Coronary artery (tissue), 2 donors: ENCODE measurements around the gene ZNF611.
A peak's percentile ranks its signal among the peaks of the same experiment; 100 is the strongest.
"Not testable (repeated sequence)": the region's sequence is repeated elsewhere in the genome, so short reads cannot be mapped to it uniquely, and the experiment has no call there.

Experiments
- DNase-seq: peaks from one replicate; pipeline ENCODE4 v3.0.0-alpha.2; 2017; ENCODE audit warnings: low spot score
- H3K27ac ChIP-seq, 2 donors: fragments of 200-600 bp; sonication (generic); one replicate each; pipeline ENCODE4 v1.5.1; 2016 to 2019
- H3K4me3 ChIP-seq: fragments of 200-600 bp; sonication (generic); 2 replicates; pipeline ENCODE4 v1.5.1; 2016; ENCODE audit warnings: mild to moderate bottlenecking, moderate library complexity
- CTCF ChIP-seq: fragments of 200-600 bp; sonication (generic); IDR thresholded peaks from one replicate; pipeline ENCODE4 v1.5.1; 2019; ENCODE audit warnings: antibody characterized with exemption

Gene ZNF611

GRCh38 chr19:52734893-52735661 lies at the start of gene ZNF611:
Gene ZNF611 (minus strand): TSS chr19:52735044. CDS start chr19:52715894, 19,150 bp downstream.
- H3K4me3 ChIP-seq: peak within 1 kb of the TSS; percentile 87
- peak; percentile 98 for DNase-seq
- peak within 1 kb of the TSS; percentile 73 to 82 for H3K27ac ChIP-seq
- TF ChIP-seq CTCF: peak; percentile 61

- not testable (repeated sequence) for DNase-seq, H3K4me3 ChIP-seq
These were observed 48.0 kb upstream of the ZNF611 start for GRCh38 chr19:52782864-52783263.

GRCh38 chr19:52778811-52779210 lies 44.0 kb upstream of the ZNF611 start:
- no peak for DNase-seq
- no peak overlapping the region for H3K4me3 ChIP-seq
- no peak for TF ChIP-seq CTCF
- H3K27ac ChIP-seq: no peak overlapping the region

More at GRCh38 chr19:52782864-52783263, 48.0 kb upstream of the ZNF611 start:
- H3K27ac ChIP-seq: not testable (repeated sequence)

- H3K4me3 ChIP-seq, H3K27ac ChIP-seq, DNase-seq: not testable (repeated sequence)
These were observed 21.6 kb upstream of the ZNF611 start for GRCh38 chr19:52756447-52756846.

GRCh38 chr19:52749780-52750179 lies 14.9 kb upstream of the ZNF611 start:
- DNase-seq: no peak
- Histone ChIP-seq H3K27ac (no peak overlapping the region), H3K4me3 (no peak overlapping the region)
- TF ChIP-seq CTCF: no peak

GRCh38 chr19:52748336-52748950 lies 13.6 kb upstream of the ZNF611 start:
- H3K27ac ChIP-seq: no peak overlapping the region
- no peak for DNase-seq
- peak; percentile 31 for TF ChIP-seq CTCF
- H3K4me3 ChIP-seq: no peak overlapping the region

- DNase-seq, H3K4me3 ChIP-seq, H3K27ac ChIP-seq: not testable (repeated sequence)
These were observed 11.1 kb upstream of the ZNF611 start for GRCh38 chr19:52745919-52746318.

GRCh38 chr19:52743091-52743490 lies 8.2 kb upstream of the ZNF611 start:
- Histone ChIP-seq H3K4me3 (no peak overlapping the region), H3K27ac (no peak overlapping the region)
- DNase-seq: no peak
- TF ChIP-seq CTCF: no peak
